Stomach (tissue), 9 donors: ENCODE data around the gene KRT6B. TPM values are rescaled to one million over a fixed set of nuclear protein-coding genes. Genes with fewer than 3 reads are reported as not detected.

Experiments
- DNase-seq, 2 donors: peaks; one replicate each; pipeline versions ENCODE4 v3.0.0 to v3.0.0-alpha.2; 2013 to 2019
- H3K27ac ChIP-seq, 5 donors: fragments of 200-600 bp in 4 of 5; sonication (generic) in 4 of 5; one replicate each; pipeline ENCODE4 v1.5.1; 2013 to 2019; ENCODE audit warnings: mild to moderate bottlenecking in 1 of 5, moderate library complexity in 1 of 5
- H3K27me3 ChIP-seq, 3 donors: fragments of 200-600 bp; sonication (generic); one replicate each; pipeline ENCODE4 v1.5.1; 2017 to 2019; ENCODE audit warnings: mixed run types in 1 of 3
- H3K36me3 ChIP-seq, 4 donors: fragments of 200-600 bp; sonication (generic); 1 replicate in 3 of 4; 2 replicates in 1 of 4; pipeline ENCODE4 v1.5.1; 2016 to 2019
- H3K4me1 ChIP-seq, 4 donors: fragments of 200-600 bp; sonication (generic); one replicate each; pipeline ENCODE4 v1.5.1; 2016 to 2019
- H3K4me3 ChIP-seq, 4 donors: fragments of 200-600 bp; sonication (generic) in 3 of 4; one replicate each; pipeline ENCODE4 v1.5.1; 2016 to 2019; ENCODE audit warnings: mild to moderate bottlenecking in 1 of 4
- H3K9me3 ChIP-seq, 4 donors: fragments of 200-600 bp; sonication (generic); one replicate each; pipeline ENCODE4 v1.5.1; 2016 to 2019
- EP300 ChIP-seq: sonication (generic); formaldehyde crosslinking; IDR thresholded peaks from one replicate; pipeline ENCODE4 v1.6.1; 2017; ENCODE audit warnings: antibody characterized with exemption
- POLR2A ChIP-seq, 4 donors: fragments of 450-650 bp; IDR thresholded peaks; one replicate each; pipeline ENCODE4 v1.6.1; 2016; ENCODE audit warnings: antibody characterized with exemption in 4 of 4, control low read depth in 2 of 4, mild to moderate bottlenecking in 1 of 4, moderate library complexity in 1 of 4
- POLR2AphosphoS5 ChIP-seq, 3 donors: sonication (generic); formaldehyde crosslinking; IDR thresholded peaks; one replicate each; pipeline ENCODE4 v1.6.1; 2016; ENCODE audit warnings: antibody characterized with exemption in 3 of 3
- WGBS, 5 donors: extraction: QIAGEN DNeasy Blood & Tissue Kit in 3 of 5; methylation state at CpG; one replicate each; pipeline versions ENCODE4 v1.1.5 to v1.1.7; 2013 to 2018; 5-methylcytosine and 5-hydroxymethylcytosine counted together
- intact Hi-C: fragments of 100-400 bp; cut with DNase I; formaldehyde crosslinking; loops from one replicate; pipeline ENCODE4 v1.15.1; 2023; ENCODE audit warnings: low total_unique reads
- polyA plus RNA-seq, 3 donors: library from polyadenylated mRNA; stranded (reverse); fragments of 200-250 nt; gene quantifications; one replicate each; pipeline ENCODE4 v1.2.3, GENCODE V29; 2013
- total RNA-seq, 5 donors: library from RNA; depleted of rRNA; stranded (reverse); fragments of >200 nt; gene quantifications; one replicate each; pipeline versions ENCODE4 v1.1.0 to v1.2.3, GENCODE V29; 2014 to 2016
- TF ChIP-seq, protein P1 (sequence below), 7 experiments: fragments of 450-650 bp in 4 of 7; fragments of 200-600 bp in 3 of 7; sonication (generic) in 3 of 7; IDR thresholded peaks; one replicate each; pipeline ENCODE4 v1.5.1; 2016 to 2019; ENCODE audit warnings: antibody characterized with exemption in 7 of 7, control low read depth in 2 of 7, mild to moderate bottlenecking in 1 of 7
- donor health status: healthy with polysubstance abuse.
- donor health status: Bipolar disorder and iron deficiency.
- donor health status: healthy.

KRT6B gene
- total and polyA plus RNA-seq, 8 donors = 0.46 to 9.2 (median 0.55) TPM; not detected in 5

DNA sequence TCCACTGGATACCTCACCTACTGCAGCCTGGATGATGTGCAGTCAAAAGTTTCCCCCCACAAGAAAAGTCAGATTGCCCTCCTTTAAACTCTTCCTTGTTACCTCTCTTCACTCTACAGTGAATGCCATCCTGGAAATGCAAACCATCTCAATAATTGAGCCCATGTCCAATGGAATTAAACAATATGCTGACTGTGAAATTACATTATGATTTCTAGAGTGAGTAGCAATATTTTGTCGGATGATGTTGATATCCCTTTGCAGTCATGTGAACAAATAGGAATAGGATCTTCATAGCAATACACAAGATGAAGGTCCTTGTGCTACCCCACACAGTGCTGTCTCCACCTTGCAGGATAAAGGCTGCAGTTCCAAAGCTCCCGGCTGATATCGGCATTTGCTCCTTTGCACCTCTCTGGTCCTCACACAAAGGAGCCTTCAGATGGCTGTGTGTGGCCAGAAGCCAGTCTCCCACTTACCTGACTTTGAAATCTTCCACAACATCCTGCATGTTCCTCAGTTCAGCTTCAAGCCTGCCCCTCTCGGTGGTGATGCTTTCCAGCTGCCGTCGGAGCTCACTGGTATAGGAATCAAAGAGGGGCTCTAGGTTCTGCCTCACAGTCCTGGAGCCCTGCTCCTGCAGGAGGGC is 19.3 kb downstream of the KRT6B start:
- 83 to 90% (median 88%) methylated on average over 6 of the region's 6 CpGs for WGBS, 5 donors
- DNase-seq = no peak
- Histone ChIP-seq H3K36me3 (no peaks in the 10 kb centered on the region), H3K9me3 (no peaks in the 10 kb centered on the region), H3K27me3 (peaks cover 0 to 21% (median 0%) of the 10 kb centered on the region in 3 donors), H3K4me3 (no peak overlapping the region), H3K4me1 (no peaks in the 10 kb centered on the region), H3K27ac (no peak overlapping the region)
- intact Hi-C loops = no loop called here
- TF ChIP-seq POLR2AphosphoS5 (IDR thresholded peaks at IDR 0.05) = no peak

DNA sequence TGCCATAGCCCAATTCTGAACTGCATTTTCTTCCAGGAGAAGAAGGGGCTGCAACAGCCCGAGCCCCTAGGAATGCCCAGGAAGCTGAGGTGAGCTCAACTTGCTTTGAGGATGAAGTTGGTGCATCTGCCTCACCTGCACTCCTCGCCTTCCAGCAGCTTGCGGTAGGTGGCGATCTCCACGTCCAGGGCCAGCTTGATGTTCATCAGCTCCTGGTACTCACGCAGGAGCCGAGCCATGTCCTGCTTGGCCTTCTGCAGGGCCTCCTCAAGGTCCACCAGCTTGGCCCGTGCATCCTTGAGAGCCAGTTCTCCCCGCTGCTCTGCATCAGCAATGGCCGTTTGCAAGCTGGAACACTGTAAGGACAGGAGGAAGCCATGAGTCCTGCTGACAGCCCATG is 23.8 kb downstream of the KRT6B start:
- no peaks in the 10 kb centered on the region for H3K36me3 ChIP-seq
- intact Hi-C loops = no loop called here
- H3K9me3 ChIP-seq = no peaks in the 10 kb centered on the region
- no peak overlapping the region for H3K27ac ChIP-seq
- peaks cover 0 to 13% (median 5%) of the 10 kb centered on the region in 4 donors for H3K4me1 ChIP-seq
- 76 to 88% (median 76%) methylated on average over 9 to 10 of the region's 10 CpGs for WGBS, 5 donors
- no peak for TF ChIP-seq POLR2AphosphoS5 (IDR thresholded peaks at IDR 0.05)
- TF ChIP-seq, protein P1, sequence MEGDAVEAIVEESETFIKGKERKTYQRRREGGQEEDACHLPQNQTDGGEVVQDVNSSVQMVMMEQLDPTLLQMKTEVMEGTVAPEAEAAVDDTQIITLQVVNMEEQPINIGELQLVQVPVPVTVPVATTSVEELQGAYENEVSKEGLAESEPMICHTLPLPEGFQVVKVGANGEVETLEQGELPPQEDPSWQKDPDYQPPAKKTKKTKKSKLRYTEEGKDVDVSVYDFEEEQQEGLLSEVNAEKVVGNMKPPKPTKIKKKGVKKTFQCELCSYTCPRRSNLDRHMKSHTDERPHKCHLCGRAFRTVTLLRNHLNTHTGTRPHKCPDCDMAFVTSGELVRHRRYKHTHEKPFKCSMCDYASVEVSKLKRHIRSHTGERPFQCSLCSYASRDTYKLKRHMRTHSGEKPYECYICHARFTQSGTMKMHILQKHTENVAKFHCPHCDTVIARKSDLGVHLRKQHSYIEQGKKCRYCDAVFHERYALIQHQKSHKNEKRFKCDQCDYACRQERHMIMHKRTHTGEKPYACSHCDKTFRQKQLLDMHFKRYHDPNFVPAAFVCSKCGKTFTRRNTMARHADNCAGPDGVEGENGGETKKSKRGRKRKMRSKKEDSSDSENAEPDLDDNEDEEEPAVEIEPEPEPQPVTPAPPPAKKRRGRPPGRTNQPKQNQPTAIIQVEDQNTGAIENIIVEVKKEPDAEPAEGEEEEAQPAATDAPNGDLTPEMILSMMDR (IDR thresholded peaks at IDR 0.05) = no peak
- TF ChIP-seq EP300 = no peak
- TF ChIP-seq POLR2A (IDR thresholded peaks at IDR 0.05) = no peak
- peaks cover 0 to 15% (median 0%) of the 10 kb centered on the region in 3 donors for H3K27me3 ChIP-seq
- no peak overlapping the region for H3K4me3 ChIP-seq
- DNase-seq = no peak

DNA sequence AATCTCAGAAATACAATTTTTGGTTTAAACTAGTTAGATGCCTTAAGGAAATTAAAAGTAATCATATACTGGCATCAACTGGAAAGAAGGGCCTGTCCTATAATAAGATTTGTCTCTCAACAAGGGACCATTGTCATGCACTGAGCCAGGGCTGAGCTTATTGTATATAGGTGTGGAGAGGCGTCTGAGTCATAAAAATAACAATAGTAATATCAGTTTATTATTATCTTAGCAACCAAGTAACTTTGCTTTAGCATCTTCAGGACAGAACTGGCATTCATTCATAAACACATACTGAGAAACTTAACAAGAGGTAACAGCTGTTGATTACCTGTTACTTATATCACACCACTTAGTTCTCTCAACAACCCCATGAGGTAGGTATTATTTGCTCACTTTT is 24.9 kb downstream of the KRT6B start:
- intact Hi-C loops = no loop called here
- no peak for DNase-seq
- H3K9me3 ChIP-seq = no peaks in the 10 kb centered on the region
- H3K4me3 ChIP-seq = no peak overlapping the region
- no peak overlapping the region for H3K27ac ChIP-seq
- peaks cover 0 to 15% (median 0%) of the 10 kb centered on the region in 3 donors for H3K27me3 ChIP-seq
- H3K36me3 ChIP-seq = no peaks in the 10 kb centered on the region
- TF ChIP-seq POLR2AphosphoS5 (IDR thresholded peaks at IDR 0.05) = no peak
- TF ChIP-seq POLR2A (IDR thresholded peaks at IDR 0.05) = no peak
- TF ChIP-seq EP300 = no peak
- TF ChIP-seq, protein P1 (IDR thresholded peaks at IDR 0.05) = no peak
- 55 to 83% (median 71%) methylated on average over 1 of the region's 1 CpG for WGBS, 5 donors
- peaks cover 0 to 16% (median 5%) of the 10 kb centered on the region in 4 donors for H3K4me1 ChIP-seq

DNA sequence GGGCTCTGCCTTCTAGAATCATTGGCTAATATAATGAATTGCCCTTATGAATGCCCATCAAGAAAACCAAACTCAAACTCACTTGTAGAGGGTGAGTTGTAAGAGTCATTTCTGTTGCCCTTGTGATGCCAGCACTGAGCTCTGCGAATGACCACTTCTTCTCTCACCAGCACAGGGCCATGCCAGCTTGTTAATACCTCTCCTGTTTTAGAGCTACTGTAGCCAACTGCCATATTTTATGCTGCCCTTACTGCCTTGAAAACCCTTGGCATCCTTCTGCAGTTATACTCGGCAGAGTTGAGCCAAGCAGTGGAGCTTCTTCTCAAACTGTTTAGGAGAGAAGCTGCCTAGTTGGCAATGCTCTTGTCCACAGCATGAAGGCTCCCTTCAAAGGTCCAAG is 25.9 kb downstream of the KRT6B start:
- intact Hi-C loops = no loop called here
- WGBS, 5 donors = 68 to 93% (median 93%) methylated on average over 2 of the region's 2 CpGs

More for the DNA sequence above, 25.9 kb downstream of the KRT6B start:
- Histone ChIP-seq H3K9me3 (no peaks in the 10 kb centered on the region), H3K4me3 (no peak overlapping the region), H3K4me1 (peaks cover 0 to 16% (median 5%) of the 10 kb centered on the region in 4 donors), H3K27me3 (peaks cover 0 to 9% (median 0%) of the 10 kb centered on the region in 3 donors), H3K36me3 (no peaks in the 10 kb centered on the region), H3K27ac (no peak overlapping the region)
- TF ChIP-seq, protein P1 (IDR thresholded peaks at IDR 0.05) = no peak
- TF ChIP-seq POLR2A (IDR thresholded peaks at IDR 0.05) = no peak
- TF ChIP-seq POLR2AphosphoS5 (IDR thresholded peaks at IDR 0.05) = no peak
- TF ChIP-seq EP300 = no peak
- DNase-seq = no peak
